Karpas-422 (cell line): ENCODE results near the gene LRP1B. TPM values are rescaled to one million over a fixed set of nuclear protein-coding genes. Genes with fewer than 3 reads are reported as not detected.

ENCODE experiments used
- DNase-seq: peaks from one replicate; pipeline ENCODE4 v3.0.0-alpha.2; 2015
- H2AFZ ChIP-seq: fragments of 200-600 bp; sonication (generic); 2 replicates; pipeline ENCODE4 v1.6.1; 2014; ENCODE audit warnings: antibody characterized with exemption, low read length, mixed read lengths
- H3K27ac ChIP-seq: fragments of 200-600 bp; sonication (generic); 2 replicates; pipeline ENCODE4 v1.5.1; 2014; ENCODE audit warnings: mild to moderate bottlenecking, low read length, moderate library complexity
- H3K27me3 ChIP-seq: fragments of 200-600 bp; sonication (generic); 2 replicates; pipeline ENCODE4 v1.6.1; 2014; ENCODE audit warnings: low read length, mixed read lengths
- H3K36me3 ChIP-seq: fragments of 200-600 bp; sonication (generic); 2 replicates; pipeline ENCODE4 v1.6.1; 2014; ENCODE audit warnings: low read length, mixed read lengths; ENCODE audit not compliant: insufficient read depth
- H3K4me1 ChIP-seq: fragments of 200-600 bp; sonication (generic); 2 replicates; pipeline ENCODE4 v1.6.1; 2014; ENCODE audit warnings: mild to moderate bottlenecking, low read length, mixed read lengths
- H3K4me2 ChIP-seq: fragments of 200-600 bp; sonication (generic); 2 replicates; pipeline ENCODE4 v1.6.1; 2014; ENCODE audit warnings: low read length, low read depth, mild to moderate bottlenecking; ENCODE audit not compliant: poor library complexity, severe bottlenecking
- H3K4me3 ChIP-seq: fragments of 200-600 bp; sonication (generic); 2 replicates; pipeline ENCODE4 v1.5.1; 2014; ENCODE audit warnings: mild to moderate bottlenecking, antibody characterized with exemption, low read length, mixed read lengths
- H3K79me2 ChIP-seq: fragments of 200-600 bp; sonication (generic); 2 replicates; pipeline ENCODE4 v1.6.1; 2014; ENCODE audit warnings: mild to moderate bottlenecking, low read length, mixed read lengths
- H3K9ac ChIP-seq: fragments of 200-600 bp; sonication (generic); 2 replicates; pipeline ENCODE4 v1.6.0; 2014; ENCODE audit warnings: low read length
- H3K9me2 ChIP-seq: fragments of 200-600 bp; sonication (generic), shearing (Covaris generic); replicated peaks from 2 replicates; pipeline ENCODE4 v1.6.0; 2014; ENCODE audit warnings: mild to moderate bottlenecking, low read length, moderate library complexity; ENCODE audit not compliant: insufficient read depth
- H3K9me3 ChIP-seq: fragments of 300-700, 200-600 bp; sonication (generic); 2 replicates; pipeline ENCODE4 v1.6.1; 2014; ENCODE audit warnings: low read length, mixed read lengths
- H4K20me1 ChIP-seq: fragments of 200-600 bp; sonication (generic); 2 replicates; pipeline ENCODE4 v1.6.1; 2014; ENCODE audit warnings: mild to moderate bottlenecking, antibody characterized with exemption, low read length, low read depth; ENCODE audit not compliant: insufficient read depth
- total RNA-seq: library from RNA; depleted of rRNA; stranded (reverse); fragments of >200 nt; shearing (Covaris generic); gene quantifications from 2 replicates; pipeline ENCODE4 v1.2.3, GENCODE V29; 2014; ENCODE audit warnings: low replicate concordance

Gene LRP1B
- total RNA-seq, 1 experiment from 2014 or later, result not detected

- Histone ChIP-seq H3K36me3 (no peaks in the 10 kb centered on the region), H4K20me1 (no peaks in the 10 kb centered on the region), H3K9me3 (peaks cover 14% of the 10 kb centered on the region; the same call in 1 of the 2 replicates), H3K9ac (no peak overlapping the region), H3K27ac (no peak overlapping the region), H2AFZ (no peak overlapping the region), H3K27me3 (no peaks in the 10 kb centered on the region), H3K4me1 (no peaks in the 10 kb centered on the region), H3K4me2 (no peak overlapping the region), H3K79me2 (no peaks in the 10 kb centered on the region), H3K4me3 (no peak overlapping the region), H3K9me2 (no peaks in the 10 kb centered on the region)
- no peak for DNase-seq
These were observed 1021.2 kb downstream of the LRP1B start for GRCh38 chr2:141109633-141110032.

GRCh38 chr2:141105763-141106162, 1025.1 kb downstream of the LRP1B start:
- Histone ChIP-seq H3K36me3 (no peaks in the 10 kb centered on the region), H3K9me3 (peaks cover 18% of the 10 kb centered on the region), H3K27ac (no peak overlapping the region), H4K20me1 (no peaks in the 10 kb centered on the region), H3K4me2 (no peak overlapping the region), H3K4me1 (no peaks in the 10 kb centered on the region), H3K79me2 (no peaks in the 10 kb centered on the region), H2AFZ (no peak overlapping the region), H3K27me3 (no peaks in the 10 kb centered on the region), H3K4me3 (no peak overlapping the region), H3K9me2 (no peaks in the 10 kb centered on the region), H3K9ac (no peak overlapping the region)
- no peak for DNase-seq

DNA sequence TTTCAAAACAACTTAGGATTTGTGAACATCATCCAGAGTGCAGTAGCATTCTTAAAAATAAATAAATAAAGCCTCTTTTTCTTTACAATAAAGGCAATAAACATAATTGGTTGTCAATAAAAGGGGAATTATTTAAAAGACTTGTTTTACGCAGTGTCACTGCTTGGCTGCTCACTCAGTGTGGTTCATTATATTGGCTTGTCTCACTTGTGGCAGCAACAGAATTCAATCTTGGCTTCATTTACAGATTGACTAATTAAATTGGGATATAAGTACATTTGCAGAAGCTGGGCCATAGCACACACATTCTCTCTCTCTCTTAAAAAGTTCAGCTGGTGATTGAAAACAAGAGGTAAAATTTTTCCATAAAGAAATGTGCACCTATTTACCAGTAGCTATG, 1027.6 kb downstream of the LRP1B start:
- Histone ChIP-seq H3K9me2 (no peaks in the 10 kb centered on the region), H3K4me1 (no peaks in the 10 kb centered on the region), H3K27me3 (no peaks in the 10 kb centered on the region), H3K27ac (no peak overlapping the region), H4K20me1 (no peaks in the 10 kb centered on the region), H3K36me3 (no peaks in the 10 kb centered on the region), H2AFZ (no peak overlapping the region), H3K9ac (no peak overlapping the region), H3K4me2 (no peak overlapping the region), H3K9me3 (peaks cover 12% of the 10 kb centered on the region), H3K4me3 (no peak overlapping the region), H3K79me2 (no peaks in the 10 kb centered on the region)
- no peak for DNase-seq

DNA sequence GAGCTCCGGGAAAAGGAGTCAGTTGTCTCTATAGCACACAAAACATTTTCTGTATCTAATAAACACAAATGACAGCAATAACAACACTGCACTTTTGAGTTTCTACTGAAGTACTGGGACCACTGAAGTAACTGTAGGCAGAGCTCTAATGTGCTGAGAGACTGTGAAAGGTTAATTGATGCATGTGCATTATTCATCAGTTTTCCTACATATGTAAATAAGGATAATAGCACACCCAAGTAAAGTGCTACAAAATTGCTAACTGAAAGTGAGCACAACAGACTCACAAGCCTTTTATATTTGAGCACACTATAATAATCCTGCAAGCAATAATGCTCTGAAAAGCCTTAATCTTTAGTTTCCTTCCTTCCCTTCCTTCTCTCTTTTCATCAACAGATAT, 1051.6 kb downstream of the LRP1B start:
- Histone ChIP-seq H3K4me3 (no peak overlapping the region), H3K27me3 (no peaks in the 10 kb centered on the region), H4K20me1 (no peaks in the 10 kb centered on the region), H3K9ac (no peak overlapping the region), H2AFZ (no peak overlapping the region), H3K79me2 (no peaks in the 10 kb centered on the region), H3K9me3 (peaks cover 31% of the 10 kb centered on the region), H3K4me1 (no peaks in the 10 kb centered on the region), H3K27ac (no peak overlapping the region), H3K36me3 (no peaks in the 10 kb centered on the region), H3K4me2 (no peak overlapping the region), H3K9me2 (no peaks in the 10 kb centered on the region)
- no peak for DNase-seq

GRCh38 chr2:141075753-141076152, 1055.1 kb downstream of the LRP1B start:
- H2AFZ ChIP-seq, result no peak overlapping the region
- no peaks in the 10 kb centered on the region for H3K9me2 ChIP-seq
- peaks cover 28% of the 10 kb centered on the region for H3K9me3 ChIP-seq
- no peaks in the 10 kb centered on the region for H3K4me1 ChIP-seq
- H3K9ac ChIP-seq, result no peak overlapping the region
- no peaks in the 10 kb centered on the region for H4K20me1 ChIP-seq
- H3K27ac ChIP-seq, result no peak overlapping the region
- no peaks in the 10 kb centered on the region for H3K27me3 ChIP-seq
- H3K36me3 ChIP-seq, result no peaks in the 10 kb centered on the region
- no peak overlapping the region for H3K4me3 ChIP-seq
- no peak overlapping the region for H3K4me2 ChIP-seq
- no peaks in the 10 kb centered on the region for H3K79me2 ChIP-seq
- DNase-seq, result no peak

DNA sequence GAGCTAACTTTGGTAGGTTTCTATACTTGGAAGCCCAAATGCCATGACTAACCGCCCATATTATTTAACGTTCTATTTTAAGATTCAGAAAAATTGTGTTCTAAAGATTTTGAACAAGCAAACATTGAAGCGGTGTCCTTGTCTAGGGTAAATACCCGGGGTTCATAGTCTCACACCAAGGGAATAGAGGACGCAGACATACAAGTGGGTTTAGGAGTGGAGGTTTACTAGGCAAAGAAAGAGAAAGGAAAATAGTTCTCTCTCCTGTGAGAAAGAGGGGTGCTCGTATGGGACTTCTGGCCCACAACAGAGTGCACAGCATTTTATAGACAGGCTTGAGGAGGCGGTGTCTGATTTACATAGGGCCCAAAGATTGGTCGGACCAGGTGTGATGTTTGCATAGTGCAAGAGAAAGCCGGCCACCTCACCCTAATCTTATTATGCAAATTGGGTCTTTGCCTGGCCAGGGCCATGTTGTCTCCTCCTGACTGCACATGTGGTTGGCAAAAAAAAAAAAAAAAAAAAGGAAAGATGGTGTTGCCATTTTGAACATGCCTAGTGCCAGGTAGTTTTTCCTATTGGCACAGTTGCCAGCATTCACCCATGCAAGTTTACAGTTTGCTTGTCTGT, 1062.6 kb downstream of the LRP1B start:
- no peaks in the 10 kb centered on the region for H3K79me2 ChIP-seq
- no peak overlapping the region for H2AFZ ChIP-seq
- no peak for DNase-seq
- H3K9ac ChIP-seq, result no peak overlapping the region
- peaks cover 4% of the 10 kb centered on the region for H3K9me3 ChIP-seq
- no peaks in the 10 kb centered on the region for H3K4me1 ChIP-seq
- H3K9me2 ChIP-seq, result no peaks in the 10 kb centered on the region
- no peak overlapping the region for H3K27ac ChIP-seq
- H3K36me3 ChIP-seq, result no peaks in the 10 kb centered on the region
- no peak overlapping the region for H3K4me3 ChIP-seq
- H3K4me2 ChIP-seq, result no peak overlapping the region
- no peaks in the 10 kb centered on the region for H4K20me1 ChIP-seq
- H3K27me3 ChIP-seq, result no peaks in the 10 kb centered on the region

DNA sequence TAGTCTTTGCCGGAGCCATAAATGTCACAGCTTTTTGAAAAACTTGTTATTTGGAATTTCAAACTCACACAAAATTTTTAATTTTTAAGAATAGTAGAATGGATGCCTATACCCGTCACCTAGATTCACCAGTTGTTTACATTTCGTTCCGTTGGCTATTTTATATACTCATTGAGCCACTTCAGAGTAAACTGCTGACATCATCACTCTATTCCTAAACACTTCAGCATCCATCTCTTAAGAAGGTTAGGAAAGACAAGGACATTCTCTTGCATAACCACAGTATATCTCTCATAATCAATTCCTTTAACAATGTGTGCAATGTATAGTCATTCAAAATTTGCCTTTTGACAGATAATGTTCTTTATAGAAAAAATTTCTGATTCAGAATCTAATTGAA, 1065.8 kb downstream of the LRP1B start:
- Histone ChIP-seq H3K27me3 (no peaks in the 10 kb centered on the region), H3K9ac (no peak overlapping the region), H3K9me2 (no peaks in the 10 kb centered on the region), H2AFZ (no peak overlapping the region), H3K36me3 (no peaks in the 10 kb centered on the region), H3K27ac (no peak overlapping the region), H3K79me2 (no peaks in the 10 kb centered on the region), H3K4me1 (no peaks in the 10 kb centered on the region), H3K4me3 (no peak overlapping the region), H4K20me1 (no peaks in the 10 kb centered on the region), H3K4me2 (no peak overlapping the region), H3K9me3 (peaks cover 8% of the 10 kb centered on the region; the same call in 1 of the 2 replicates)
- DNase-seq, result no peak

DNA sequence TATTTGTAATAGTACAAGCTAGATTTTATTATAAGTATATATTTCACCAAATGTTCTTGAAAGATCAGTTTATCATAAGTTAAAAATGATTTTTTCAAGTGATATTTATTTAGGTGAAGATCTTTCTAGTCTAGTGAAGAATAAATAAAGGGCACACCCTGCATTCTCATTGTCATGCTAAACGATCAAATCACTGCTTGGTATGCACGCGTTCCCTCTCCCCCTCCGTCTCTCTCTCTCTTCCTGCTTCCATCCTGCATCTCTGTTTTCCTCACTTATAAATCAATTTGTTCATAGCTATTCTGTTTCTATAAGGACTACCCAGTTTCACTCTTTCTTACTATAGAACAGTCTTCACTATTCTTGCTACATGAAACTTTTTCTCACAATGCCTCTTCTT, 1067.4 kb downstream of the LRP1B start:
- no peaks in the 10 kb centered on the region for H3K79me2 ChIP-seq
- no peaks in the 10 kb centered on the region for H3K4me1 ChIP-seq
- H3K9me3 ChIP-seq, result peaks cover 8% of the 10 kb centered on the region; the same call in 1 of the 2 replicates
- no peak overlapping the region for H3K4me3 ChIP-seq
- no peak overlapping the region for H3K27ac ChIP-seq
- no peak overlapping the region for H2AFZ ChIP-seq
- no peaks in the 10 kb centered on the region for H3K9me2 ChIP-seq
- H3K4me2 ChIP-seq, result no peak overlapping the region
- H3K36me3 ChIP-seq, result no peaks in the 10 kb centered on the region
- no peaks in the 10 kb centered on the region for H4K20me1 ChIP-seq
- no peaks in the 10 kb centered on the region for H3K27me3 ChIP-seq
- no peak for DNase-seq
- no peak overlapping the region for H3K9ac ChIP-seq
